Endothelial cell of umbilical vein (primary cell): Measurements from ENCODE around the gene SUMO2.

ENCODE experiments used
- MYC ChIP-seq: IDR thresholded peaks from one replicate; pipeline ENCODE4 v1.6.1; 2011; ENCODE audit warnings: mild to moderate bottlenecking, low read depth, low read length
- POLR2A ChIP-seq: IDR thresholded peaks from 2 replicates; pipeline ENCODE4 v1.6.1; 2012; ENCODE audit warnings: low read depth, mild to moderate bottlenecking, control low read depth, low read length
- POLR2AphosphoS5 ChIP-seq: IDR thresholded peaks from 2 replicates; pipeline ENCODE4 v1.6.1; 2012; ENCODE audit warnings: low read depth, mild to moderate bottlenecking, control low read depth, low read length, moderate library complexity; ENCODE audit not compliant: insufficient read depth
- TF ChIP-seq, protein P1 (sequence below), 2 donors: IDR thresholded peaks; 1 replicate in 1 of 2; 2 replicates in 1 of 2; pipeline ENCODE4 v1.5.1; 2011; ENCODE audit warnings: low read length in 2 of 2, mild to moderate bottlenecking in 2 of 2, moderate library complexity in 2 of 2, control low read depth in 1 of 2, inconsistent platforms in 1 of 2, low read depth in 1 of 2; ENCODE audit not compliant: insufficient read depth in 1 of 2; ENCODE audit errors: extremely low read depth in 1 of 2

DNA sequence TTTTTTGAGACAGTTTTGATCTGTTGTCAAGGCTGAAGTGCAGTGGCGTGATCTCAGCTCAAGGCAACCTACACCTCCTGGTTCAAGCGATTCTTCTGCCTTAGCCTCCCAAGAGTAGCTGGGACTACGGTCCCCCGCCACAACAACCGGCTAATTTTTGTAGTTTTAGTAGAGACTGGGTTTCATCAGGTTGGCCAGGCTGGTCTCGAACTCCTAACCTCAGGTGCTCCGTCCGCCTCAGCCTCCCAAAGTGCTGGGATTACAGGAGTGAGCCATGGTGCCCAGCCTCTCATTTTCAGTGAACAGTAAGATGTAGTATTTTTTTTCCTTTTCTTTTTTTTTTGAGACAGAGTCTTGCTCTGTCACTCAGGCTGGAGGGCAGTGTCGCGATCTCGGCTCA is 7.8 kb downstream of the SUMO2 start:
- TF ChIP-seq, protein P1, sequence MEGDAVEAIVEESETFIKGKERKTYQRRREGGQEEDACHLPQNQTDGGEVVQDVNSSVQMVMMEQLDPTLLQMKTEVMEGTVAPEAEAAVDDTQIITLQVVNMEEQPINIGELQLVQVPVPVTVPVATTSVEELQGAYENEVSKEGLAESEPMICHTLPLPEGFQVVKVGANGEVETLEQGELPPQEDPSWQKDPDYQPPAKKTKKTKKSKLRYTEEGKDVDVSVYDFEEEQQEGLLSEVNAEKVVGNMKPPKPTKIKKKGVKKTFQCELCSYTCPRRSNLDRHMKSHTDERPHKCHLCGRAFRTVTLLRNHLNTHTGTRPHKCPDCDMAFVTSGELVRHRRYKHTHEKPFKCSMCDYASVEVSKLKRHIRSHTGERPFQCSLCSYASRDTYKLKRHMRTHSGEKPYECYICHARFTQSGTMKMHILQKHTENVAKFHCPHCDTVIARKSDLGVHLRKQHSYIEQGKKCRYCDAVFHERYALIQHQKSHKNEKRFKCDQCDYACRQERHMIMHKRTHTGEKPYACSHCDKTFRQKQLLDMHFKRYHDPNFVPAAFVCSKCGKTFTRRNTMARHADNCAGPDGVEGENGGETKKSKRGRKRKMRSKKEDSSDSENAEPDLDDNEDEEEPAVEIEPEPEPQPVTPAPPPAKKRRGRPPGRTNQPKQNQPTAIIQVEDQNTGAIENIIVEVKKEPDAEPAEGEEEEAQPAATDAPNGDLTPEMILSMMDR (IDR thresholded peaks at IDR 0.05; ENCODE audit: extremely low read depth in 1 of 2, insufficient read depth in 1 of 2, low read depth in 1 of 2, low read length in 2 of 2) = no peak
- TF ChIP-seq POLR2A (no peak), MYC (no peak), POLR2AphosphoS5 (no peak)
